GM12878 (cell line): Measurements from ENCODE around the gene DSTYK. TPM values are rescaled to one million over a fixed set of nuclear protein-coding genes. Genes with fewer than 3 reads are reported as not detected.

Experiments
- ATAC-seq: fragments of 200-7000 bp; cut with Tn5 transposase; 3 replicates; pipeline ENCODE4 v1.9.1; 2020; ENCODE audit warnings: mild to moderate bottlenecking, moderate library complexity
- BruUV-seq: library from RNA; stranded (reverse); fragments of 400-500 nt; replicated peaks from 2 replicates; lab custom pipeline; 2021; lab: Mats Ljungman, UMichigan
- CTCF ChIA-PET: fragments of 300-600 bp; sonication (Branson Sonifier 250); formaldehyde crosslinking; extraction: SDS; loops from one replicate; lab custom pipeline; 2021; ENCODE audit warnings: inconsistent platforms; lab: Yijun Ruan, JAX
- POLR2A ChIA-PET: fragments of 350-600 bp; formaldehyde crosslinking; extraction: SDS; loops from one replicate; lab custom pipeline; 2021; ENCODE audit warnings: inconsistent platforms; lab: Charles Lee
- RAD21 ChIA-PET: fragments of 300-600 bp; sonication (Branson Sonifier 250); formaldehyde crosslinking; loops from one replicate; lab custom pipeline; 2023; ENCODE audit warnings: antibody characterized with exemption; ENCODE audit not compliant: unreplicated experiment; lab: Charles Lee
- SMC1A ChIA-PET: fragments of 300-600 bp; sonication (Branson Sonifier 250); formaldehyde crosslinking; loops from one replicate; lab custom pipeline; 2023; ENCODE audit not compliant: unreplicated experiment, uncharacterized antibody; lab: Charles Lee
- DNase-seq: peaks from one replicate; pipeline ENCODE4 v3.0.0-alpha.2; 2011; ENCODE audit warnings: low read depth, low spot score
- FAIRE-seq: peaks from 3 replicates; lab custom pipeline; 2011; peaks lifted over from hg19 to GRCh38; lab: Jason Lieb, UNC
- H2AFZ ChIP-seq: 2 replicates; pipeline ENCODE4 v1.6.0; 2011; ENCODE audit warnings: low read depth, low read length, control low read depth; ENCODE audit not compliant: control insufficient read depth
- H3K27ac ChIP-seq: 2 replicates; pipeline ENCODE4 v1.5.1; 2011; ENCODE audit warnings: control low read depth; ENCODE audit not compliant: control insufficient read depth, insufficient read depth
- H3K27me3 ChIP-seq, 2 experiments: replicated peaks in 1 of 2; 2 replicates each; pipeline versions ENCODE4 v1.6.0 to v1.6.1; 2011; ENCODE audit warnings: low read length in 1 of 2; ENCODE audit not compliant: control insufficient read depth in 2 of 2, insufficient read depth in 2 of 2
- H3K36me3 ChIP-seq, 2 experiments: 2 replicates each; pipeline ENCODE4 v1.5.1; 2011; ENCODE audit warnings: low read length in 1 of 2; ENCODE audit not compliant: control insufficient read depth in 2 of 2, insufficient read depth in 2 of 2
- H3K4me1 ChIP-seq: 2 replicates; pipeline ENCODE4 v1.6.1; 2011; ENCODE audit warnings: mild to moderate bottlenecking, low read length, moderate library complexity, mixed read lengths; ENCODE audit not compliant: control insufficient read depth, insufficient read depth
- H3K4me2 ChIP-seq: 2 replicates; pipeline ENCODE4 v1.6.0; 2011; ENCODE audit warnings: control low read depth; ENCODE audit not compliant: control insufficient read depth, insufficient read depth
- H3K4me3 ChIP-seq: fragments of 200-600 bp; sonication (generic); 2 replicates; pipeline ENCODE4 v1.5.1; 2016
- H3K79me2 ChIP-seq: 2 replicates; pipeline ENCODE4 v1.6.0; 2011; ENCODE audit warnings: low read length; ENCODE audit not compliant: control insufficient read depth, insufficient read depth
- H3K9ac ChIP-seq: 2 replicates; pipeline ENCODE4 v1.8.0; 2011; ENCODE audit warnings: low read length, control low read depth, mixed read lengths; ENCODE audit not compliant: control insufficient read depth, insufficient read depth
- H3K9me3 ChIP-seq: replicated peaks from 3 replicates; pipeline ENCODE4 v1.5.1; 2011; ENCODE audit warnings: mild to moderate bottlenecking, low read length; ENCODE audit not compliant: control insufficient read depth, insufficient read depth
- H4K20me1 ChIP-seq: 2 replicates; pipeline ENCODE4 v1.6.0; 2011; ENCODE audit not compliant: control insufficient read depth, insufficient read depth
- WRNIP1 ChIP-seq: IDR thresholded peaks from 2 replicates; pipeline ENCODE4 v1.6.1; 2011; ENCODE audit warnings: low read depth, low read length, improper control_type of control experiment, borderline replicate concordance
- WGBS: methylation state at CpG from one replicate; pipeline ENCODE4 v1.1.6; 2016; ENCODE audit warnings: low lambda C conversion rate; ENCODE audit not compliant: insufficient replicate concordance, insufficient coverage; ENCODE audit errors: missing lambda C conversion rate; 5-methylcytosine and 5-hydroxymethylcytosine counted together
- in situ Hi-C: fragments of 300-500 bp; cut with MboI; formaldehyde crosslinking; loops from 9 replicates; pipeline ENCODE4 v1.14.3; 2018; ENCODE audit warnings: mixed read lengths
- intact Hi-C: fragments of 100-400 bp; cut with micrococcal nuclease; formaldehyde crosslinking; loops from one replicate; pipeline ENCODE4 v1.14.2; 2022; ENCODE audit not compliant: unreplicated experiment
- polyA plus RNA-seq, 11 experiments: library from polyadenylated mRNA; depleted of rRNA in 4 of 11; unstranded in 6 of 11; stranded (reverse) in 5 of 11; fragments of >200 nt; fragmentation: Nextera tagmentation in 4 of 11; fragmentation: Illumina TruSeq in 1 of 11; extraction: Ambion mirVana in 4 of 11; extraction: Trizol in 1 of 11; gene quantifications; 1 replicate in 1 of 11; 2 replicates in 10 of 11; pipeline versions ENCODE4 v1.2.1 to v1.2.3, GENCODE V29; 2011 to 2016; ENCODE audit warnings: inconsistent platforms in 2 of 11, missing spikeins in 2 of 11, low read depth in 1 of 11
- total RNA-seq, 4 experiments: library from RNA; depleted of rRNA in 3 of 4; stranded (reverse); fragments of >200 nt in 3 of 4; fragmentation: Illumina TruSeq in 1 of 4; extraction: Trizol in 1 of 4; gene quantifications; 2 replicates each; pipeline versions ENCODE4 v1.2.1 to v1.2.3, GENCODE V29; 2013 to 2021
- TF ChIP-seq, protein P1 (sequence below): fragments of 450-650 bp; IDR thresholded peaks from 2 replicates; pipeline ENCODE4 v1.6.1; 2016; ENCODE audit warnings: mild to moderate bottlenecking

The DSTYK gene
- total and polyA plus RNA-seq, 10 of the 15 experiments (the other 5 are each of a cell fraction or from before 2014, with no cell fraction given), result 2.7 to 5.5 (median 3.6) TPM

DNA sequence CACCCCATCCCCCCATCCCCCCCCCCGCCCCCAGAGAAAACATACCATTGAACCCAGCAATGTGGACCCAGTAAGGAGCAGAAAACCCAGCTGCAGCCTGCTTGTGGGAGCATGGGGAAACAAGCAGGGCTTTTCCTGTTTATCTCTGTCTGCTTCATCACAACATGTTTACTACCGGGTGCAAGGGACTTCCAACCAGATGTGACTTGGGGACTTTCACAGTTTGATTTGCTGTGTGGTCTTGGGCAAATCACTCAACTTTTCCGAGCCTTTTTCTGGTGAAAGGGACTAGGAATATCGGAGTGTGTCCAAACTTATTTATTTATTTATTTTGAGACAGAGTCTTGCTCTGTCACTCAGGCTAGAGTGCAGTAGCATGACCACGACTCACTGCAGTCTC, 19.5 kb upstream of the DSTYK start:
- Histone ChIP-seq H3K27me3 (peaks cover 2 to 15% of the 10 kb centered on the region in 2 experiments; a peak in 3 of 4 replicates), H3K4me2 (no peak overlapping the region), H2AFZ (no peak overlapping the region; the same call in 1 of the 2 replicates), H3K9ac (no peak overlapping the region), H3K4me1 (peaks cover 37% of the 10 kb centered on the region), H4K20me1 (no peaks in the 10 kb centered on the region), H3K4me3 (no peak overlapping the region), H3K36me3 (no peaks in the 10 kb centered on the region), H3K79me2 (no peaks in the 10 kb centered on the region), H3K9me3 (no peaks in the 10 kb centered on the region), H3K27ac (no peak overlapping the region)
- RAD21 ChIA-PET, result interaction anchor here (1.0 to 24.5 kb wide), 13 partner anchors 9 to 241 kb away, joined by 3 to 728 read pairs (median 12); no protein-coding TSS in a partner anchor
- in situ Hi-C loops, result no loop called here
- intact Hi-C loops, result no loop called here
- no peak for DNase-seq
- ATAC-seq, result no peak
- no peak for FAIRE-seq
- 11% methylated on average over 5 of the region's 5 CpGs for WGBS
- TF ChIP-seq, protein P1, sequence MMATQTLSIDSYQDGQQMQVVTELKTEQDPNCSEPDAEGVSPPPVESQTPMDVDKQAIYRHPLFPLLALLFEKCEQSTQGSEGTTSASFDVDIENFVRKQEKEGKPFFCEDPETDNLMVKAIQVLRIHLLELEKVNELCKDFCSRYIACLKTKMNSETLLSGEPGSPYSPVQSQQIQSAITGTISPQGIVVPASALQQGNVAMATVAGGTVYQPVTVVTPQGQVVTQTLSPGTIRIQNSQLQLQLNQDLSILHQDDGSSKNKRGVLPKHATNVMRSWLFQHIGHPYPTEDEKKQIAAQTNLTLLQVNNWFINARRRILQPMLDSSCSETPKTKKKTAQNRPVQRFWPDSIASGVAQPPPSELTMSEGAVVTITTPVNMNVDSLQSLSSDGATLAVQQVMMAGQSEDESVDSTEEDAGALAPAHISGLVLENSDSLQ, result peak; percentile 37; the same call in 1 of the 2 replicates
- TF ChIP-seq WRNIP1, result no peak
- CTCF ChIA-PET, result interaction anchor here (0.8 to 19.1 kb wide), 12 partner anchors 8 to 255 kb away, joined by 3 to 836 read pairs (median 14); no protein-coding TSS in a partner anchor
- BruUV-seq, result no TSS peak
- SMC1A ChIA-PET, result interaction anchor here (1.7 to 12.1 kb wide), 5 partner anchors 12 to 169 kb away, joined by 6 to 427 read pairs (median 33); no protein-coding TSS in a partner anchor
- POLR2A ChIA-PET, result interaction anchor here (0.5 to 5.2 kb wide), 5 partner anchors 12 to 82 kb away, joined by 3 to 75 read pairs (median 5); no protein-coding TSS in a partner anchor
